ENCODE data around the gene FXYD5.

- TF ChIP-seq POLR2A (IDR thresholded peaks at IDR 0.05) (no peak), POLR2AphosphoS5 (IDR thresholded peaks at IDR 0.05; ENCODE audit: insufficient read depth in 1 of 2, low read depth in 1 of 2) (no peak), CTCF (IDR thresholded peaks at IDR 0.05) (no peak)
Observed at GRCh38 chr19:35115177-35115951, 39.2 kb upstream of the FXYD5 start, which contains the start of gene FXYD3.
